Activated CD4-positive, alpha-beta T cell treated with anti-CD3 and anti-CD28 coated beads, Interleukin-2, amount 50 U/mL, for 24 hours (primary cell): Measurements from ENCODE around the gene BTNL8.

Experiments
- DNase-seq, 2 donors: peaks; one replicate each; pipeline ENCODE4 v3.0.0-alpha.2; 2020; ENCODE audit warnings: low read depth in 1 of 2, low spot score in 1 of 2

BTNL8 gene

DNA sequence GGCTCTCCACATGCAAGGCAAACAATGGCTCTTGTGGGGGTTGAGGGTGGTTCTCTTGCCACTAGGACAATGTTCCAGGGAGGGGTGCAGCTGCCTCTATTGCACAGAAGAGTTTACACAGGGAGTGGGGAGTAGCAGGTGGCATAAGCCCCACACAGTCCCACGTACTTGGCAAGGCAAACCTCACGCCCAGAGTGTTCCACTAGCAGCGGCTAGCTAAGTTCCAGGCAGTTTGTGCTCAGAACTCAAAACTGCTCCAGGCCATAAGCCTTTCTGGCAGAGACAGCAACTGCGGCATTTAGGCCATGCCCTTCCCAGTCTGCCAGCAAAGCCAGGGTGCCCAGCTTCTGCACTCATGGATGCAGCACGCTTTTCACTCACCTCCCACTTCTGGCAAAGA, 60.7 kb downstream of the BTNL8 start:
- no peak for DNase-seq

DNA sequence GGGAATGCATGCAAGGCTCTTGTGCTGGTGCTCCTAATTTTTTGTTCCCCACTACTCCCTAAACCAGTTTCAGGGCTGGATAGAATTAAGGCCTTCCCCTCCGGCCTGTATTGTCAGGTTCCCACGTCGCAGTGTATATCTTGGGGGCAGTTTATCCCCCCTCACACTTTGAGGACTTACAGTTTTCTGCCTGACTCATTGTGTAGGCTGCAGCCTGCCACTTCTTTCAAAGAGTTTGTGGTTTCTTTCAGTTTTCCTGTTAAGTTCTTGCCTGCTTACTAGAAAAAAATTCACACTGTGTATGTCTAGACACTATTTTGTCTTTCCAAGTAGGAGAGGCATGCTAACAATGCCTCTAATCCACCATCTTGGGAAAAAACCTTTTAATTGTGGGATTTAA, 61.2 kb downstream of the BTNL8 start:
- DNase-seq = no peak

- no peak for DNase-seq
Observed at GRCh38 chr5:180969406-180969805, 70.4 kb downstream of the BTNL8 start.

GRCh38 chr5:180970336-180970735, 71.4 kb downstream of the BTNL8 start:
- DNase-seq = no peak

GRCh38 chr5:180970875-180971274, 71.9 kb downstream of the BTNL8 start:
- DNase-seq = no peak

- DNase-seq = no peak
Observed at GRCh38 chr5:180974612-180975315, 75.8 kb downstream of the BTNL8 start.

- no peak for DNase-seq
Observed at GRCh38 chr5:180975338-180975737, 76.4 kb downstream of the BTNL8 start.

GRCh38 chr5:180976518-180976917, 77.6 kb downstream of the BTNL8 start:
- DNase-seq = no peak

DNA sequence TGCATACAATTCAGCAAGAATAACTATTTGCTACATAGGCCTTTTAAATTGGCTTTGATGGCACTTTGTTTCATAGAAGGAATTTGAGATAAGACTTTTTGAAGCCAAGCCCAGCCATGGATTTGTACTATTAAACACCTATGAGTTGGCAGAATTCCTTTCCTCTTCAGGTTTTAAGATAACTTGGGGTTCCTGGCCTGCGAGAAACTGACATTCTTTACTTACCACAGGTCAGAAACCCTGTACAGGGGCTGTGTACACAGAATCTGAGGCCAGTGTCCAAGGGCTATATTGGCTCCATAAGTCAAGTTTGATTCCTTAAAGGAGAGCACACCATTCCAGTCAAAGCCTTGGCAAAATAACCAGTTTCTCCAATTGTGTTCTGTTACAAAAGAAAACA, 78.9 kb downstream of the BTNL8 start:
- DNase-seq = no peak

GRCh38 chr5:180982008-180982741, 83.2 kb downstream of the BTNL8 start:
- DNase-seq = no peak

DNA sequence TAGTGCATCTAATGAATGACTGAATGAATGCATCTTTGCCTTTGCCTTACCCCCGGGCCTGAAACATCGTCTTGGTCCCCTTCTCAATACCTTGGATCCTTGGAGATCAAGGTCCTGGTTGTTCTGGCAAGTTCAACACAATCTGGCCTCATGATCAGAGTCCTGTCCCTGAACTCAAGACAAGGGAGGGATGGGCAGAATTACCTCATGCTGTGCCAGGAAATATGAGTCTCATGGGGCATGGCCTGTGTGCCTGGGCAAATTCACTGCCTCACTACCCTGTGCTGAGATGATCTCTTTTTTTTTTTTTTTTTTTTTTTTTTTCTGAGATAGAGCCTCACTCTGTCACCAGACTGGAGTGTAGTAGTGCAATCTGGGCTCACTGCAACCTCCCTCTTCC, 89.1 kb downstream of the BTNL8 start:
- DNase-seq = no peak

DNA sequence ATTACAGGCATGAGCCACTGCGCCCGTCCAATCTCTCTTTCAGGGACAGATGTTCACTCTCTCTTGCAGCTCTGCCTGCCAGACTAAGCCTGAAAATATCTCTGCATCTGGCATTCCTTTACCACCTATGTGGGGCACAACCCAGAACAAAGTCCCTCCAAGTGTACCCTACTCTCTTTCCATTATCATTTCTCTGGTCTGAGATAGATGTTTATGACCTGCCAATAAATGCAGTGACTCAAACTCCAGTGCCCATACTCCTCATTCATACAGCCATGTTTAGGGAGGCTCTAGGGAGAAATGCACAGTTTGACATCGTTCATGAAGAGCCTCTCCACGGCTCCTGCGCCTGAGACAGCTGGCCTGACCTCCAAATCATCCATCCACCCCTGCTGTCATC, 89.6 kb downstream of the BTNL8 start, which contains the start of gene BTNL3:
BTNL3 (plus strand) TSS at position 255 of the 400 bp plus-strand sequence. CDS start 183 bp downstream, outside the sequence.
- no peak for DNase-seq

DNA sequence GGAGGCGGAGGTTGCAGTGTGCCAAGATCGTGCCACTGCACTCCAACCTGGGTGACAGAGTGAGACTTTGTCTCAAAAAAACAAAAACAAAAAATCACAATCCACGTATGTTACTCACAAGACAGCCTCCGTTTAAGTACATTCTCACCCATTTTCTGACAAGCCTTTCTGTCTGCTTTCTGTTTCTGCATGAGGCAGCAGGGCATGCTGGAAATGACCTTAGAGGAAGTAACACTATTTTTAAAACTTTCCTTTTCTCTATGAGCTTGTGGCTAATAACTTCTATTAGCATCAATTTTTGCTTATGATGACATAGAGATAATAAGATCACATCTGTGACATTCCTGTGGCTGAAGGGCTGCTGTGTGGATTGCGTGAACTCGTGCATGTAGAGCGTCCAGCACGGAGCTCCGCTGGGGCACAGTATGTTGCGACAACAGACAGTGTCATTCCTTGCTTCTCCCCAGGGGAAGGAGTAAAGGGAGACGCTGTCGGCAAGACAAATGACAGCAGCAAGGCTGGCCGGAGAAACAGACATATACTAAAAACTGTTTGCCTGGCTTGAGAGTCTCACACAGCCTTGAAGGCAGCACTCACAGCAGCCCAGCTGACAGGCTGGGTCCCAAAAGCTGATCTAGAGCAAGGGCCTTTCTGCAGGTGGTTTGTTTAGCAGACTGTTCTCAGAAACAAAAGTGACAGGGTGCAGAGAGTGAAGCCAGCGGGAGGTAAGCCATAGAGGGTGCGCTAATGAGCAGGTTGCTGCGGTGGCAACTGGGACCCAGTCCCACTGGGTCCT, 91.3 kb downstream of the BTNL8 start:
- no peak for DNase-seq

DNA sequence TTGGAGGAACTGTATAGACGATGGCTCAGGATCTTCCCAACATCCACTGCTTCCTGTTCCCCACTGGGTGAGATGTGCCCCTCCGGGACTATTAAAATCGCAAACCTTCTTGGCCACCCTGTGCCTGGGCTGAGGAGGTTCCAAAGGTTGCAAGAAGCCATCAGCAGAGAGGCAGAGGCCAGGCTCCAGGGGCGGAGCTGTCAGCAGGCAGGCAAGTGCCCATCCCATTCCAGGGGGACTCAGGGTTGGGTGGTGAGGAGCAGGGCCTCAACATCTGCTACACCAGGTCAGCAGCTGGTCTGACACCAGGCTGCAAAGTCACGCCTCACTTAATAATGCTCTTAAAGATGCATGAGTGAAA, 91.9 kb downstream of the BTNL8 start:
- no peak for DNase-seq
